IPS-NIHi7 (cell line): ENCODE results near the gene HOXB7.

Experiments used
- DNase-seq: peaks from one replicate; pipeline ENCODE4 v3.0.0; 2012; ENCODE audit warnings: mixed read lengths; ENCODE audit errors: extremely low spot score

The HOXB7 gene

DNA sequence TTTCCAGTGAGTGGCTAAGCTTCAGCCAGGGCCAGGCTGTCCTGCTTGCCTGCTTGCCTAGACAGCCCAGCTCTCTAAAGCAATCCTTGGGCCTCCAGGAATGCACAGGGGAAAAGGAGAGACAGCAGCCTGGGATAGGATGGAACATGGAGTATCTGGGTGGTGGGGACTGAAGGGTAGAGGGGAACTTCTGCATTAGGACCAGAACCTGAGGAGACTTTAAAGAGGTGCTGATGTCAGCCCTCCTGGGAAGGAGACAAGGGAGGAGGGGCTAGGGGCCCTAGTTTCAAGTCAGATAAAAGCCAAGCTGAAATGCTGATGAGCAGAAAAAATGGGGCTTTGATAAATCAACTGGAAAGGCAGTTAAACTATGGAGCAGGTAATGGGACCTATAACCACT, 1.8 kb downstream of the HOXB7 start:
- DNase-seq = no peak

DNA sequence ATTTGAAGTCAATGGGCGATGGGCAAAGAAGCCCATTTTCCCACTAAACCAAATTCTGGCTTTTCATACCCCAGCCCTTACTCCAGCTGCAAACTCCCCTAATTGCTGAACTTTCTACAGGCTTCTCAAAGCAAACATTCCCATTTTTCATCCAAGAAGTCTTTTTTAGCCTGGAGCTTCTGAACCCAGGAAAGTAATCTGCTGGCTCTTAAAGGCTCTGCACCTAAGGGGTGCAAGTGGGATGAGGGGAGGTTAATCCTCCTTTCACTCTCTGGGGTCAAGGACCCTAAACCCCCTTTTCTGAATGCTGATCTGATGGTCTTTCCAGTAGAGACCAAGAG, 2.4 kb downstream of the HOXB7 start:
- no peak for DNase-seq

DNA sequence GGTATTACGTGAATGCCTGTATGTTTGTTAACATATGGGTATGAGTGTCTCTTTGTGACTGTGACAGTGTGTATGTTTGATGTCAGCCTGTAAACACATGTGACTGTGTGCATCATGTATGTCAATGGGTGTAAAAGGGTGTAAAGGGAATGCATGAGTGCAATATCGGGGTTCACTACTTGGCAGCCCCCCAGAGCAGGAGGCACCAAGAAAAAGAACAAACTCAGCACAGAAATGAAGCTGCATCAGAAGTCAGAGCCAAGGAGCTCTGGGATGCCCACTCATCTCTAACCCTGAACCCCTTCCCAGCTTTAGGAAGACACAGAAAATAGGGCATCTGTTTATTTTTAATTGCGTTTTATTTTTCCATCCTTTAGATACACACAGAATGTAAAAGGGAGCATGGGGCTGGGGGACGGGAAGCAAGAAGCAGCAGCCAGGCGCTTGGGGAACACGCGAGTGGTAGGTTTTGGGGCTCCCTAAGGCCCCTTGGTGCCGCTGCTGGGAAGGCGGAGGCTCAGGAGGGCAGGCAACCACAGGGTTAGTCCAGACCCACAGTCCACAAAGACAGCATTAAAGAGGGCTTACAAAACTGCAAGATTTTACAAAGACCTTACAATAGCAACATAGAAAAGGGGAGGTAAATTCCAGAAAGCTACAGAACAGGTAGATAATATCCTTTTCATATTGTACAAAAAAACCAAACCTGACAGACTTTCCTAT, 3.8 kb downstream of the HOXB7 start:
- no peak for DNase-seq

DNA sequence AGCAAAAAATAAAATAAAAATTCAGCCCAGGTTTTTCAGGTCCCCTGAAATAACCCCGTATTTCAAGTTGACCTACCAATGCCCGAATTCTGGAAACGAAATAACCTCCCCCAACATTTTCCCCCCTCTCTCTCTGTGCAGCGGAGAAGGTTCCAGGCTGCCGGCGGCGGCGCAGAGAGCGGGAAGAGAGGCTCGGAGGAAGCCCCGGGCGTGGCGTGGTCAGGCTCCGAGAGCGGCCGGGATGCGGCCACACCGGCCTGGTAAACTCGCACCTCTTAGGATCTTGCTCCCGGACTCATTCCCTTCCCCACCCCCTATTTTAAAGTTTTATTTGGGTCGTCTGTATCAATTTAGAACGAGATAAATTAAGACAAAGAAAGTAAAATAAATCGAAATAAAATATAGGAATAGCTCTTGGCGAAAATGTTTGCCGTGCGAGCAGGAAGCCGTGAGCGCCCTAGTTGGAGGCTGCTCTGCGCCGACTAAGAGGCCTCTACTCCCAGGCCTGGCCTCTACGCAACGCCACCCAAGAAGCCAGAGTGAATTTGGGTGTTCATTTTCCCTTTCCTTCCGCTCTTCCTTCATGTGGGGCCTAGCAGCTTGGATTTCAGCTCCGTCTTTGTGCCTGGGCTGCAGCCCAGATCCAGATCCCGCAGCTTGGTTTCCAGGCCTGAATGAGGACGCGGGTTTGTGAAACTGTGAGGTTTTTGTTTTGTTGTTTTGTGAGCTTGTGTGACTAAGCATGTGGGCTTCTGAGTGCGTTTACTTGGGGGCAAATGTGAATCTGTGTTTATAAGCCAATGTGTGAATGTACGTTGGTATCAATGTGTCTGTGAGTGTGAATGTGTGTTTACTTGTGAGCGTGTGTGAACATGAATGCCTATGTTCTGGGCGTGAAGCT, 4.6 kb downstream of the HOXB7 start:
- no peak for DNase-seq

- DNase-seq = no peak
Measured at GRCh38 chr17:48605409-48605919, 5.4 kb downstream of the HOXB7 start.

DNA sequence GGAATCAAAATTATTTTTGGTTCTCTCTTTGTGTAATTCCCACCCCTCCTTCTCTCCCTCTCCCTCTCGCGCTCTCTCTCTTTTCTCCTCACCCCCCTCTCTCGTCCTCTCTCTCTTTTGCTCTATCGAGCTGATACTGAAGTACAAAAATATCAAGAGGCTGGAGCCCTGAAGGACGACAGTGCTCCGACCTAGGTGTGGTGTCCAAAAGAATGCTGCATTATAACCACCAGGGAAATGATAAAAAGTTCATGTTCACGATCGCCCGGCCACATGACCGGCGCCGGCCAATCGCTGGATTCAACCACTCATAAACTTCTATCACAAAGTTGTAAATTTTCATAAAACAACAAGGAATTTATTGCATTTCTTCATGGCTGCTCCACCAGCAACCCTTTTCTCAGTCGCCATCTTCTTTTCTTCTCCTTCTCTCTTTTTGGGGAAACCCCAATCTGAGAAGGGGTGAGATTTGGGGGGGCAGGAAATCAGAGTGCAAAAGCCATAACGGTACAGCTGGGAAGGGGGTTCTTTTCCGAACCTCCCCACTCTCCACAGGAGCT, 6.0 kb downstream of the HOXB7 start, which contains the start of gene HOXB6:
TSS of gene HOXB6 (minus strand) at position 217 of the 560 bp plus-strand sequence. CDS start 6,836 bp downstream, outside the sequence.
- no peak for DNase-seq

- DNase-seq = no peak
Measured at GRCh38 chr17:48603959-48604769, 6.7 kb downstream of the HOXB7 start.

GRCh38 chr17:48601539-48602425, 9.0 kb downstream of the HOXB7 start:
- no peak for DNase-seq

GRCh38 chr17:48601207-48601538, 9.6 kb downstream of the HOXB7 start:
- no peak for DNase-seq

GRCh38 chr17:48600244-48601098, 10.3 kb downstream of the HOXB7 start:
- DNase-seq = no peak

DNA sequence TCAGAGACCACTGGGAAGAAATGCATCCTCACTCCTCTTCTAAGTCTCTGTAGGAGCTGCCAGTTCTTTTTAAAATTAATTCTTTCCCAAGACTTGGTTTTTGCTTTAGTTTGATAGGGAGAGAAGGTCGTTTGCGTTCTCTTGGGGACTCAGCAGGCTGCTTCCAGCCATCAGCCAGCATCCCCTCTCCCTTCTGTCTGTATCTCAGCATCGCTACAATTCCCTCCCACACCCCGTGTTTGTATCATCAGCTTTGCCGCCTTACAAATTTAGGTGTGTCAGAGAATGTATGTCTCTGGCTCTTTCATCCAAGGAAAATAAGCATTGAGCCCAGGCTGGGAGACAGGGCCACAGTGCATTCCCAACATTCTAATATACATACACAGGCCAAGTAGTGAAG, 11.5 kb downstream of the HOXB7 start:
- DNase-seq = no peak

DNA sequence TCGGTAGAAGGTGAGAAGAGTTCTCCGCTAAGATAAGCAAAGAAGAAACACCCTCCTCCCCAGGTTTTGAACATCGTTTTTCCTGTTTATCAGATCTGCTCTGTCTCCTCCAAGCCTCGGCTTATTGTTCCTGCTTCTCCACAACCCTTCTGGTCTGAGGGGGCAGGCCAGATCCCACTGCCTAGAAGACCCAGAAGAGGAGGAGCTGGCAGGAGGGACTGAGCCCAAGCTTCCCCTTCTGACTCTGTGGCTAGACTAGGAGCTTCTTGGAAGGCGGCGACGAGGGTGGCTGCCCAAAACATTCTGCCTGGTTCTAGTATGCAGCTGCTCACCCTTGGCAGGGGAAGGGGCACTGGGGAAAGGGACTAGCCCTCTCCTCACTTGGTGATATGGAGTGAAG, 12.1 kb downstream of the HOXB7 start:
- DNase-seq = no peak

GRCh38 chr17:48597778-48598631, 12.8 kb downstream of the HOXB7 start:
- no peak for DNase-seq

GRCh38 chr17:48597528-48597777, 13.4 kb downstream of the HOXB7 start:
- DNase-seq = no peak

GRCh38 chr17:48596735-48597527, 13.9 kb downstream of the HOXB7 start:
- DNase-seq = no peak

DNA sequence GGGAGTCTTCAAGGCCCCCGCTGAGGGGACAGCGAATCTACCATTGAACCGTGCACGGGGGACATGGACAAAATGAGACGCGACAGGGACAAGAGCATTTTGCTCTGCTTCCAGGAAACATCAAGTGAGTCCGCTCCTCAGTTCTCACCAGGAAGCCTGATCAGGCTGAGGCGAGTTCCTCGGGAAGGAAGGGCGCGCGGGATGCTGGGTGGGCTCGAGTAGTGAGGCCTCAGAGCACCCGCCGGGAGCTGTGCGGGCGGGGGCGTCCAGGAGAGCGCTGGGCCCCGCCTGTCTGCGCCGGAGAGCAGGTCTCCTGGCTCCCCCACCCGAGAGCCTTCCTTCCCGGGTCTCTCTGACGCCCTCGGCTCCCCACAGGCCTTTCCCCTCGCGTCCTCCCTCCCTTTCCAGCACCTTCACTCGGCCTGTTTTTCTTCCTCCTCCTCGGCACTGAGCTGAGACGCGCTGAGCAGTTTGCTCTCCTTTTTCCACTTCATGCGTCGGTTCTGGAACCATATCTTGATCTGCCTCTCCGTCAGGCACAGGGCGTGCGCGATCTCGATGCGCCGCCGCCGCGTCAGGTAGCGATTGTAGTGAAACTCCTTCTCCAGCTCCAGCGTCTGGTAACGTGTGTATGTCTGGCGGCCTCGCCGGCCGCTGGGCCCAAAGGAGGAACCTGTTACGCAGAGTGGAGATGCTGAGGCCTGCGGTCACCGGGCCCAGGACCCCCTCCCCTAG, 14.7 kb downstream of the HOXB7 start:
- DNase-seq = no peak

- DNase-seq = no peak
Measured at GRCh38 chr17:48595278-48595999, 15.4 kb downstream of the HOXB7 start.
